CD4-positive, alpha-beta T cell treated with Interleukin-1 beta for 1 hour (primary cell): ENCODE results near the gene HDAC7.
A peak's percentile ranks its signal among the peaks of the same experiment; 100 is the strongest.

Source experiments
- DNase-seq, 2 donors: peaks; one replicate each; pipeline ENCODE4 v3.0.0-alpha.2; 2020 to 2022

HDAC7 gene

DNA sequence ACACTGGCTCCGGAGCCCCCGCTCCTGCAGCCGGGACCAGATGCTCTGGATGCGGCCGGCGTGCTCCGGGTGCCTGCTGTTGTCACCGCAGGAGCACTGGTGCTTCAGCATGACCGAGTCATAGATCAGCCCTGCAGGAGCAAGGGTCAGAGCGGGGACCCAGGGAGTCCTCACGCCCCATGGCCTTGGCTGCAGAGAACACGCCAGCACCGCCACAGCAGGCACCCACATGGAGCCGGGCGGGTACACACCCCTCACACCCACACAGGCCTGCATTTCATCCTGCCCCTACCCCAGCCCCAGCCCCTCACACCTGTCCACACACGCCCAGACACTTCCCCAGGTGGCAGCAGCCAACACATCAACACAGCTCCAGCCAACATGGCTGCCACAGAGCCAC is 27.8 kb downstream of the HDAC7 start:
- DNase-seq, result no peak

DNA sequence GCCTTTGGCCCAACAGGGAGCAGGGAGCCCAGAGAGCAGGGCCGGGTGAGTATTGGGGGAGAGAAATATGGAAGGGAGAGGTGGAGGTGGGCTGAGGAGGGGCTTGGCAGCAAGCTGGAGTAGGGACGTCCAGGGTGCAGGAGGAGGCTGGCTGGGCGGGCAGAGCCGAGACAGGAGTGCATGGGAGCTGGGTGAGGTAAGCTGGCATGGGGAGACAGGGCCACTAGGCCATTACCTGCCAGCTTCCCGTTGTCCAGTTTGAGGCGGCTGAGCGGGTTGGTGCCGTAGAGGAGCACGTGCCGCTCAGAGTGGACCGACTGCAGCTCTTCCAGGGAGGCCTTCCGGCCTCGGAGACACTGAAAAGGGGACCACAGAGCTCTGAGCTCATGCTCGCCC is 28.4 kb downstream of the HDAC7 start:
- DNase-seq, result no peak

DNA sequence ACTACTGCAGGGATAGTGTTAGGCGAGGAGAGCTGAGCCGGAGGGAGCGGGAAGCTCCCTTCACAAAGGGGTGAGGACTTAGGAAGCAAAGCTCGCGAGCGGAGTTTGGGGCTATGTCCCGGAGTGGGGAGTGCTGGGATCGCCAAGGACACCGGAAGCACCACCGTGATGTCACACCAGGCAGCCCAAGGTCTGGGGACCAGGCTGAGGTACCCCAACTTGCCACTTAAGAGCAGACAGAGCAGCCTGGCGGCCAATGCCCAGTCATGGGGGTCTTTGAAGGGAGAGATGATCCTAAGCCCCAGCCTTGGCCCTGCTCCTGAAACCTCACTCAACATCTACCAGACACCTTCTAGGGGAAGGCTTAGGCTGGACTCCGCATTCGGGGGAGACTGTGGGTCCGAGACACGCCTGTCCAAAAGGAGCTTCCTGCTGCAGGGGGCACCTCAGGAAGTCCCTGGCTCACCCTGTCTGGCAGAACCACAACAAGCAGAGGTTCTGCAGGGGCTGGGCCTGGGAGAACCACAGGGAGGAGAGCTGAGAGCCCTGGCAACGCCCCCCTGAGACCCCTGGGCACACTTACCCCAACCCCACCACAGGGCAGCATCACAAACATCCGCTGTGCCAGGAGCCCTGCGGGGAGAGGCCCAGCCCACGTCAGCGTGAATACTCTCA is 28.9 kb downstream of the HDAC7 start:
- DNase-seq, result no peak

DNA sequence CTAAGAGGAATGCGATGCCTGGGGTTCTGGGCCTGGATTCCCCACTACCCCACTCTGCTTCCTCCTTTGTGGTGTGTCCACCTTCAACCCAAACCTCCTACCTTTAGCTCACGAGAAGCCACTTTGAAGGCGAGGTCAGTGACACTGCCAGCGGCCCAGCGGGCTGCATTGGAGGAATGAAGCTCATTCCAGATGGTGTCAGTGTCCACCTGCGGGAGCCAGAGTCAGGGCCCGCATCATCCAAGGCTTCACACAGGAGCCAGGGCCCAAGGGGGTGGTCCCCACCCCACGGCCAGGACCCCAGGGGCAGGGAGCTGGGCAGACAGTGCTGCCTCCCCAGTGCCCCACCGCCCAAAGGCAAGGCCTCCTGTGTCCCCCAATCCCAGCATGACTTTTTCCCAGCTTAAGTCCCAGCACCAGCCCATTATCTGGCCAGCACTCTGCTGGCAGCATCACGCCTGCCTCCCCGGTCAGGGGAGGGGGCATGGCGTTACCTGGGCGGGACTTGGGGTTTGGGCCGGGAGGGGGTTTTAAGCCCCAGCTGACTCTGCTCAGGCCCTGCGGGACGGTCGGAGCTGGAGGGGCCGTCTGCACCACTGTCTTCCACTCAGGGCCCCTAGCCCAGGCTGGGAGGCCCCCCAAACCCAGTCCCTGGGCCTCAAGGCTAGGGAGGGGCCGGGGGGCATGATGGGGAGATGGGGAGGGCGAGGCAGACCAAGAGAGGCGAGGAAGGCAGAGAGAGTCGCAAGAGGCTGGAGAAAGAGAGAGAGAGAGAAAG is 29.8 kb downstream of the HDAC7 start:
- DNase-seq, result no peak

DNA sequence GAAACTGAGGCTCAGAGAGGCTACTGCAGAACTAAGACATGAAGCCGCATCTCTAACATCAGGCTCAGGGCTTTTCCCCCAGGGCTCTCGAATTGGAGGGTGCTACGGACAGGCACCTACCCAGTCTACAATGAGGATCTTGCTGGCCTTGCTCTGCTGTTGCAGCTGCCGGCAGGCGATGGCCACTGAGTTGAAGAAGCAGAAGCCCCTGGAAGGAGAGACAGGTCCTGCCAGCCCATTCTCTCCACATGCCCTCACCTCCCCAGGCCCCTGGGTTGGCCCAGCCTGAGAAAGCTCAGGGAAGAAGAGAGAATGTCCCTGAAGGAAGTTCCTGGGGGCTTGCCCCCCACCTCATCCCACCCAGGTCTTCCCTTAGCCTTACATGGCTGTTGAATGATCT is 30.6 kb downstream of the HDAC7 start:
- no peak for DNase-seq

DNA sequence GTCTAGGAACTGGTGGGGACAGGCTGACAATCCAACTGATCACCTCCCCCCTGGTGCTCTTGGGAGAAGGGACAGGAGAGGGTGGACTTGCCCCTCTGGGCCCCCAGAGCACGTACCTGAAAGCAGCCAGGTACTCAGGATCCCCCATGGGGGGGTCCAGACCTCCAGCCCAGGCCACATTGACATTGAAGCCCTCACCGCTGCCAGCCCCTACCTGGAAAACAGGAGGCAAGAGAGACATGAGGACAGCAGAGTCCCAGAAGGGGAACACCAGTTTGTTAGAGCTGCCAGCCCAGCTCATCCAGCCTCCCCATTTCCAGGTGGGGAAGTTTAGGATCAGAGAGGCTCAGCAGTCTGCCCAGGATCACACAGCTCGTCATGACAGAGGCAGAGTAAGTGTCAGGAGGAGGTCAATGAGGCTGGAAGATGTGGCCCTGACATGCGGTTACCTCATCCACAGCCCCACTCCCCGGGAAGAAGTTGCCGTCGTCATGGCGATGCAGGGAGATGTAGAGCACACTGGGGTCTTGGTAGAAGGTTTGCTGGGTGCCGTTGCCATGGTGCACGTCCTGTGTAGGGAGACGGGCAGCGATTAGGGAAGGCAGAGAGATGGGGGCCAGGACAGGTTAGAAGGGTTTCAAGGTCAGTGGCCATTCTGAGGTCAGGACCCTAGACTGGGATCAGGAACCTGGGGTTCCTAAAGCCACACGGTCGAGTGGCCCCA is 31.9 kb downstream of the HDAC7 start:
- DNase-seq, result no peak

DNA sequence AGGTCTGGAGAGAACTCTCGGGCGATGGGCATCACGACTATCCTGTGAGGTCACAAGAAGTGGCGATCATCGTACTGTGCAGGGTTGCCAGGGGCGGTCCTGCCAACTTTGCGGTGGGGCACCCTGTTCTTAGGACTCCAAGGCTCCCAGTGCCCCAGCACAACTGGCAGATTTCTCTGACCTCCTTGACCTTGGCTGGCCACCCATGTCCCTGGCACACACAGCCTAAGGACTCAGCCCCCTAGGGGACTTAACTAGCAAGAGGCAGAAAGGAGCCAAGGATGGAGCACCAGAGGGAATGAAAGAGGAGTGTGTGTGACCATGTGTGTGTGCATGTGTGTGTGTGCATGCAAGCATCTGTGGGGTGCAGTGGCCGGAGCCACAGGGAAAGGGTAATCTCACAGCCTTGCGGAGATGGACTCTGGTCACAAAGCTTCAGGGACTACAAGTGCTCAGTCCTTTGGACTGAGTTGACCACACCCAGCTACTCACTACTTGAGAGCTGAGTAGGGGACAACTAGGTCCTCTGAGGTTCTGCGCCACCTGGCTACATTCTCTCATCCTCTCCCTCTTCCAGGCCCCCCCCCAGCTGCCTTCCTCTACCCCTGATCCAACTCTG is 32.9 kb downstream of the HDAC7 start:
- DNase-seq, result no peak

DNA sequence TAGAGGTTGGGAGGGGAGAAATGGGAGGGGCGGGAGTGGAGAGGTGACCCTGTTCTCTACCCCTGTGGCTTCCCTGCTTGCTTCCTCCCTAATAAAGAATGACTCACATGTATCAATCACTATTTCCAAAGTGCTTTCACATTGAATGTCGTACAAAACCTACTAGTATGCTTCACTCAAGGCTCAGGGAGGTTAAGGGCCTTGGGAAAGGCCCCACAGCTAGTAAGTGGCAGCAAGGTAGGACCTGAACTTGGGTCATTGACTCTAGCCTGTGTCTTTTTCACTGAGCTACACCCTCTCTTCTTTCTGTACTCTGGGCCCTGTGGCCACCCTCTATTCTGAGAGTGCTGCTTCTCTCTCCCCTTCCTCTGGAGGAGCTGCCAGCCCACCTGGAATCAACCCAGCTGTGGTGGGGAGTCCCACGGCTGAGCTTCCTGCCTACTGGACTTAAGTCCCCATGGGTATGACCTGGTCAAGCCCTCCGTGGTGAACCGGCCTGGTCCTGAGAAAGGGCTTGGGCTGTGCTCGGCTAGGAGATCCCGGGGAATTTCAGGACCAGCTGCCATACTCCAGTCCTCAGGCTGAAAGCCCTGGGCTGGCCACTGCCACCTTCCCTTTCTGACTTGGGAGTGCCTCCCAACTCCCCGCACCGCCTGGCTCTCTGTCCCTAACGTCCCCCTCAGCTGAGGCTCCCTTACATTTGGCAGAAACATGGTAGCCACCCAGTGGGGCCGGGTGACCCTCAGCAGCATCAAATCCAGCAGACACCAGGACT is 33.6 kb downstream of the HDAC7 start:
- no peak for DNase-seq

DNA sequence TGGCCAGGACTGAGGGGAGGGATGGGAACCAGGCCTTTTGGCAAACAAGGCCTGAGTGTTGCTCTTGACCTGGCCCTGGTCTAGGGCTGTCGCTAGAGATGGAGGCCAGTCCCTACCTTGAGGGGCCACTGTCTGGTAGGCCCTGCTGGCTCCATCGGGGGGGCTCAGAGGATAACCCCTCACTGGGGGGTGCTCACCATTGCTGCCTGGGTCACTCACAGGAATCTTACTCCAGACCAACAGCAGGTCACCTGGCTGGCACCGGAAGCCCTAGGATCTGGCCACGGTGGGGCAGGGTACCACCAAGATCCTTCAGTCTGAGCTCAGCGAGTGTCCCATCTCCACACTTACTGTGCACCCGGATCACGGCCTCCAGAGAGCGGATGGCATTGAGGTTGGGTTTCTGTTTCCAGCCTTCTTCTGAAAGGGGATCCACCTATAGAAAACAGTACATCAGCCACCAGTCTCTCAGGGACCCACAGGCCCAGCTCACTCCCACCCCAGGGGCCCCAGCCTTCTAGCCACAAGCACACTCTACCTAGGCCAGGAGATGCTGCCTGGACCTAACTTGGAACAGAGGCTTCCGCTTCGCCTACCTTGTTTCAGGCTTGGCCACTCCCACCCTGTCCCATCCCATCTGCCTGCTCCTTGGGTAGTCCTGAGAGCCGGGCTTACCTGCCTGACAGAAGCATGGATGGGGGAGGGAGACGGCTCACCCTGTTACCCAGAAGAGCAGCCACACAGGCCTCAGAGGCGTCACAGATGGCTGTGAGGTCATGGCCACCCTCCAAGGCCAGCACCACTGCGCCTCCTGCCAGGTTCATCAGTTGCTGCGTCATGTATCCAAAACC is 34.4 kb downstream of the HDAC7 start:
- DNase-seq, result no peak

DNA sequence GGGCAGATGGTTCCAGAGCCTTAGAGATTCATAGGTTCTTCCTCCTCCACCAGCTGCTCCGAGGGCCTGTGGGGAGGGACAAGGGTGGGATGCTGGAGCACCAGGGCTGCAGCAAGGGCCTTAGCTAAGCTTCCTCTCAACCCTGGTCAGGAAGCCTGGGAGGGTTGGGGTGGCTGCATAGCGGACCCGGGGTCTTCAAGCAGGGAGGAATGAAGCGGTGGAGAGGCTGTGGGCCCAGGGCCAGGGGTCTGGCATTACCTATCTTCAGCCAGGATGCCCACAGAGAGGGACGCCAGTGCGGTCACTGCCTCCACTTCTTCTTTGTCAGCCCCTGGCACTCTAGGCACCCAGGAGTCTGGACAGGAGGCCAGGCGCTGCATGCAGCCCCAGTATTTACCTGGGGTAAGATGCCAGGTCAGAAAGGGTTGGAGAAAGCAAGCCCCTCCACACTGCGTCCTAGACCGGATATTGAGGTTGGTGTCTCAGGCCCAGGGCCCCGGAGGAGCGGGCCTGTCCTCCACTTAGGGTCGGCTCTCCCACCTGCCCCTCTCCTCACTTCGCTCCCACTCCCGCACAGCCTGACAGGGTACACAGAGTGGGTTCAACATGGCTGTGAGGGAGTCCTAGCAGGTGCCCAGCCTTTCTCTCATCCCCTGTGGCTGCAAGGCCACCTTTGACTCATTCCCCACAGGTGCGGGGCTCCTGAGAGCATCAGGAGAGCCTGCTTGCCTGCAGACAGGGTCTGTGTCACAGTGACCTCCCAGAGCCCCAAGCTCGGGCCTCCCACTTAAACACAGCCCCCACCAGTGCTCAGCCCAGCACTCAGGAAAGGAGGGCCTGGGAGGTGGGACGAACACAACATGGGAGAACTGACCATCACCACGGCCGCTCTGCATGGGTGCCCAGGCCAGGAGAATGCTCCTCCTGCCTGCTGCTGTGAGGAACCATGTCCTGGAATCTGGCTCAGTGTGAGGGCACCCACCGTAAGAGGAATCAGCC is 35.6 kb downstream of the HDAC7 start:
- DNase-seq, result no peak

DNA sequence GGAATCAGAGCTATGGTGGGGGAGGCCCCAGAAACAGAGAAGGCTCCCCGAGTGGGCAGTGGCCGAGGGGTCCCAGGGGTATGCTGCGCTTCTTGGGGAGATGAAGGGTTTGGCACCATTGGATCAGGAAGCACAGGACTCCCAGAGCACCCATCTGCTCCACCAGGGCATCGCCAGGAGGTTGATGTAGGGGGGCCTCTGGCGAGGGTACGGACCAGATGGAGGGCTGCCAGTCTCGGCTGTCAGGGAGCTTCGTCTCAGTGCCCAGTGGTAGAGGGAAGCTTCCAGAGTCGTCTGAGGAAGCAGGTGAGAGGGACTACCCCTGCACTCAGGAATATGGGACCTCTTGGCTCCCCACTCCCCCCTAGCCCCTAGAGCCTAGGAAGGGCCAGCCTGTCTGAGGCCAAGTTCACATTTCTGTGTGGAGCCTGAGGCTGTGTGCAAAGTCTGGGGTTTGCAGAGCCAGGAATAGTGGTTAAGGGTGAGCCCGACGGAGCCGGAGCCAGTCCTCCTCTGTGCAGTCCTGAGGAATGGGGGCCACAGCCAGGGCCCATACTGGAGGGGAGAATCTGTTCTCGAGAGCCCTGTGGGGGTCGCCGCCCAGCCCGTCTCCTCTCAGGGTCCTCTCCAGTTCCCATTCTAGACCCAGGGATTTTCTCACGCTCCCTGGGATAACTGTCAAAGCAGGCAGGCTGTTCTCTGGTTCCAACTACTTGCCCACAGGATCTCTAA is 36.5 kb downstream of the HDAC7 start:
- no peak for DNase-seq

DNA sequence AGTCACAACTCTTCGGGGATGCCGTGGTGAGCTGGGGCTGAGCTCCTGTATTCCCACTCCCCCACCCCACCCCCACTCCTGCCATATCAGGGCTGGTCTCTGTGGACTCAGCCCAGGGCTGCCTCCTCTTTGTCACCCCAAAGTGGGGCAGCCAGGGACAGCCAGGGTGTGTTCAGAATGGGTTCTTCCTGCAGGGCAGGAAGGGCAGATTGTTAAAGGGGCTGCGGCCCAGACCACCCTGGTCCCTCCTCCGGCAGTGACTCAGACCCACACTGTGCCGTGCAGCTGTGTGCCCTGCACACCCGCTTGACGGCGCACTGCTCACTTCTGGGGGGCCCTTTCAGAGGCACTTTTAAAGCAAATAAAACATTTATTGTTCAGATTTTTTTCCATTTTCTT is 37.3 kb downstream of the HDAC7 start:
- DNase-seq, result no peak

DNA sequence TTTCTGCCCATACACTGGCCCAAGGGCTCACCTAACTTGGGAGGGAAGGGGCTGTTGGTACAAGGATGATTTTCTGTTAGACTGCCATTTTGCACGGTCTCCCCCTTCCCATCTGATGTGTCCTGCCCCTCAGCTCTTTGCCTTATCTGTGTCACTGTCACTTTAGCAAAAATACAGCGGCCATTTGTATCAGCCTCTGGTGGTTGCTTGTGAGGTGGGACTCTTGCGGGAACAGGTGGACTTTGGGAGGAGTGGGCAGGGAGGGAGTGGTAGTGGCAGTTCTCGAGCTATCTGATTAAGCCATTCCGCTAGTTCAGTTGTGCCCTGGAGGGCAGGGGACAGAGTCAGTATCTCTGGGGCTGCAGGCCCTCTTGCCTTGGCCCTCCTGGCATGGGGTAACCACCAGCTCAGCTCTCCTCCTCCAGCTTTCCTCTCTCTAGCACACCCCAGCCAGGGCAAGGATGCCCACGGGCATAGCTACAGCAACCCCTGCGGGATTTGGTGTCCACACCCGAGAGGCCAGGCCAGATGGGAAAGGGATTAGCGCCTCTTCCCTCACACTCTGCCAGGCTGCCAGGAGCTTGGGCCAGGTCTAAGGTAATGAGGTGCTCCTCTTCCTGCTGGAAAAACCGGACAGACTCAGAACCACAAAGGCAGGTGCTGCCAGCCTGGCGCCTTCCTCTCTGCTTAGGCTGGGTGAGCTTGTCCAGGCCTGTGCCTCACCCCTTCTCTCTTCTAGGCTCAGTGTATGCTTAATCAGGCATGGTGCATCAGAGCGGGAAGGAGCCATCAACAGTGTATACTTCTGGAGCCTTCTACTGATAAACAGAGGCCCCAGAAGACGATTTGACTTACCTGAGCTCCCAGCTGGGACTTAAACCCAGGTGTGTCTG is 38.0 kb downstream of the HDAC7 start:
- no peak for DNase-seq

DNA sequence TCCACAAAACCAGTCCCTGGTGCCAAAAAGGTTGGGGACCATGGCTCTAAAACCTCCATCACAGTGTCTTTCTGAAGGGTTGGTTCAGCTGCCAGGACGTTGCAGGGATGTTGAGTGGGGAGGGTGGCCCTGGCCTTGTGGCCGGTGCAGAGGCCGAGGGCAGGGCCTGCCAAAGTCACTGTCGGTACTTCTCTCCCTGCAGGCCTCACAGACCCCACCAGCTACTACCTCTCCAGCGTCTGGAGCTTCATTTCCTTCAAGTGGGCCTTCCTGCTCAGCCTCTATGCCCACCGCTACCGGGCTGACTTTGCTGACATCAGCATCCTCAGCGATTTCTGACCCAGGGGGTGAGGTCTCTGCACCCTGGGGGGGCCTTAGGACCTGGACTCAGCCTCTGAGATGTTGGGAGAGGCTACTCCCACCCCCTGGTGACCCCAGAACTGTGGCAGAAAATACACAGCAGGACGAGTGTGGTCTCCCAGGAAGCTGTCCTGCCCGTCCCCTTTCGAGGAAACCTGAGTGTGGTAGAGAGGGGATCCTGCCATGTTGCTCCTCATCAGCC is 39.7 kb downstream of the HDAC7 start:
- no peak for DNase-seq

DNA sequence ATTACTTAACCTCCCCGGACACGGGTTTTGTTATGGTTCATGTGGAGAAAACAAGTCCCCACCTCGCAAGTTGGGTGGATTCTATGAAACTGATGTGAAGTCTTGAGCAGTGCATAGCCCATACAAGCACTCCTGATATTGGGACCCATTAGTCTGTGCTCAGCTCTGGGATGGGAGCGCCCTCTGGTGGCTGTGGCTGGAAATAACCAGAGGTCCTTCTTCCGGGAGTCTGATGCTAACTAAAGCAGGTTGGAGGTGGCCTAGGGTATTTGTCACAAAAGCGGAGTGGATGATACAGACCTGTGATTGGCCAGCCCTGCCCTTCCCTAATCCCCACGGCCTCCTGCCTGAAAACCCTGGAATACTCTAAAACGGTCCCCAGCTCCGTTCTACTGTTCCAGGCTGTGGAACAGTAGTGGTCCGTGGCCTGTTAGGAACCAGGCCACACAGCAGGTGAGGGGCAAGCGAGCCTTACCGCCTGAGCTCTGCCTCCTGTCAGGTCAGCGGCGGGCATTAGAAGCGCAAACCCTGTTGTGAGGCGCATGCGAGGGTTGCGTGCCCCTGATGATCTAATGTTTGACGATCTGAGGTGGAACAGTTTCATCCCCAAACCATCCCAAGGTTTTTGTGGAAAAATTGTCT is 40.3 kb downstream of the HDAC7 start:
- DNase-seq, result peak; percentile 87 to 91

DNA sequence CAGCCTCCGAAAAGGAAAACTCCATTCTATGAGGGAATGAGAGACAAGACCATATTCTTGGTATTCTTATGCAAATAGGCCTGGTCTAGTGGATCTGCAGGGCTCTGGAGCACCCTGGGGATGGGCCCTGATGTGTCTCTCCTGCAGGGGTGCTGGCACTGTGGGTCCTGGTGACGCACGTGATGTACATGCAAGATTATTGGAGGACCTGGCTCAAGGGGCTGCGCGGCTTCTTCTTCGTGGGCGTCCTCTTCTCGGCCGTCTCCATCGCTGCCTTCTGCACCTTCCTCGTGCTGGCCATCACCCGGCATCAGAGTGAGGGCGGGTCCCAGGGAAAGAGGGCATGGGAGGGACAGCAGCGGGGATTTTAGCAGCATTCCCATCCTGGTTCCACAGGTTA is 40.8 kb downstream of the HDAC7 start:
- no peak for DNase-seq

DNA sequence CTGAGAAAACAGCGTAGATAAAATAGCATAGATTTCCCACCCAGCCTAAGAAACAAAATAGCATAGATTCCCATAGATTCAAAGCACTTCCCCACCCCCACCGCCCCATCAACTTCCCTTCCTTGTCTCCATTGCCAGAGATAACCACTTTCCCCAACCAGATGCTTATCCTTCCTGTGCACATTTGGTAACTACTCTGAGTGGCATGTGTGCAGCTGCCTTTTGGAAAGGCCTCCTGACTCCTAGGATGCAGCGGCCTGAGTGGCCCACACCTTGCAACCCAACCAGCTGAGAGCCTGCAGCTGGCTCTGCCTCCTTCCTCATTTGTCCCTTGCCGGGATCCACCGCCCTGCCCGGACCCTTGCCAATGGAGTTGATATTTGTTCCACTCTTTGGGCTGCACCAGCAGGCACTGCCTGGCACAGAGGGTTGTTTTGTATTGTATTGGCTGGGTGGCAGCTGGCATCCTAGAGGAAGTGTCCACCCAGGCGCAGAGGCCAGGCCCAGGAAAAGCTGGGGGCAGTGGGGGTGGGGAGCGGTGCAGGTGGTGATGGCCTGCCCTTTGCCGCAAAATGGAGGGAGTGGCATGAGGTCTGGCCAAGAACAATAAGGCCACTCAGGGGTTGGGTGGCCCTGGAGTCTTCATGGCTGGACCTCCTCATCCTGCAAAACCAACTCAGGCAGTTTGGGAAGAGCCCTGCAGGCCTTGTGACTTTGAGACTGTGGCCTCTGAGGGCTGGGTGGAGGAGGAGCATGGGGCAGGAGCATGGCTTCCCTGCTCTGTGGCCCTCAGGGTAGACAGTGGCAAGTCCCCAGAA is 41.8 kb downstream of the HDAC7 start:
- no peak for DNase-seq
